Measurements from ENCODE around the gene ABCB9. TPM values are rescaled to one million over a fixed set of nuclear protein-coding genes. Genes with fewer than 3 reads are reported as not detected.
A peak's percentile ranks its signal among the peaks of the same experiment; 100 is the strongest.

ABCB9 gene
- total RNA-seq, 6 donors from 2014 or later = 2.1 to 9.9 (median 4.3) TPM

DNA sequence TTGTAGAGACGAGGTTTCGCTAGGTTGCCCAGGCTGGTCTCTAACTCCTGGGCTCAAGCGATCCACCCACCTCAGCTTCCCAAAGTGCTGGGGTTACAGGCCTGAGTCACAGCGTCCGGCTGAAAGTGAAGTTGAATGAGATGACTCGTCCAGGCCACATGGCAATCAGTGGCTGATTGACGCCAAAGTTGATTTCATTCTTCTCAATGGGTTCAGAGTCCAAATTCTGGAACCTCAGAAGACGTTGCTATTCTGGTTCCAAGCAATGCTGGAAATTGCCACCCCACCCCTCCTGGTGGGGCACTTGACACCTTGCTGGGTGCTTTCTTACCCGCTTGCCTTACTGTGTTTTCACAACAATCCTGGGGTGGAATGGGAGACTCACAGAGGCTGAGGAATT lies 14.9 kb downstream of the ABCB9 start:
- DNase-seq (no peak), ATAC-seq (ENCODE audit: low FRiP score in 2 of 2) (no peak)
- H3K4me1 ChIP-seq = peaks cover 13 to 16% (median 15%) of the 10 kb centered on the region in 4 donors
- H3K9me3 ChIP-seq = no peaks in the 10 kb centered on the region
- H3K27me3 ChIP-seq = no peaks in the 10 kb centered on the region
- 82 to 84% methylated on average over 6 to 9 of the region's 9 CpGs for WGBS, 2 donors
- no peaks in the 10 kb centered on the region for H3K36me3 ChIP-seq
- no peak overlapping the region for H3K4me3 ChIP-seq
- no peak overlapping the region for H3K27ac ChIP-seq
- TF ChIP-seq, protein P1, sequence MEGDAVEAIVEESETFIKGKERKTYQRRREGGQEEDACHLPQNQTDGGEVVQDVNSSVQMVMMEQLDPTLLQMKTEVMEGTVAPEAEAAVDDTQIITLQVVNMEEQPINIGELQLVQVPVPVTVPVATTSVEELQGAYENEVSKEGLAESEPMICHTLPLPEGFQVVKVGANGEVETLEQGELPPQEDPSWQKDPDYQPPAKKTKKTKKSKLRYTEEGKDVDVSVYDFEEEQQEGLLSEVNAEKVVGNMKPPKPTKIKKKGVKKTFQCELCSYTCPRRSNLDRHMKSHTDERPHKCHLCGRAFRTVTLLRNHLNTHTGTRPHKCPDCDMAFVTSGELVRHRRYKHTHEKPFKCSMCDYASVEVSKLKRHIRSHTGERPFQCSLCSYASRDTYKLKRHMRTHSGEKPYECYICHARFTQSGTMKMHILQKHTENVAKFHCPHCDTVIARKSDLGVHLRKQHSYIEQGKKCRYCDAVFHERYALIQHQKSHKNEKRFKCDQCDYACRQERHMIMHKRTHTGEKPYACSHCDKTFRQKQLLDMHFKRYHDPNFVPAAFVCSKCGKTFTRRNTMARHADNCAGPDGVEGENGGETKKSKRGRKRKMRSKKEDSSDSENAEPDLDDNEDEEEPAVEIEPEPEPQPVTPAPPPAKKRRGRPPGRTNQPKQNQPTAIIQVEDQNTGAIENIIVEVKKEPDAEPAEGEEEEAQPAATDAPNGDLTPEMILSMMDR (IDR thresholded peaks at IDR 0.05) = no peak
- TF ChIP-seq POLR2A (IDR thresholded peaks at IDR 0.05) (no peak), POLR2AphosphoS5 (IDR thresholded peaks at IDR 0.05) (no peak), EP300 (IDR thresholded peaks at IDR 0.05) (no peak)

DNA sequence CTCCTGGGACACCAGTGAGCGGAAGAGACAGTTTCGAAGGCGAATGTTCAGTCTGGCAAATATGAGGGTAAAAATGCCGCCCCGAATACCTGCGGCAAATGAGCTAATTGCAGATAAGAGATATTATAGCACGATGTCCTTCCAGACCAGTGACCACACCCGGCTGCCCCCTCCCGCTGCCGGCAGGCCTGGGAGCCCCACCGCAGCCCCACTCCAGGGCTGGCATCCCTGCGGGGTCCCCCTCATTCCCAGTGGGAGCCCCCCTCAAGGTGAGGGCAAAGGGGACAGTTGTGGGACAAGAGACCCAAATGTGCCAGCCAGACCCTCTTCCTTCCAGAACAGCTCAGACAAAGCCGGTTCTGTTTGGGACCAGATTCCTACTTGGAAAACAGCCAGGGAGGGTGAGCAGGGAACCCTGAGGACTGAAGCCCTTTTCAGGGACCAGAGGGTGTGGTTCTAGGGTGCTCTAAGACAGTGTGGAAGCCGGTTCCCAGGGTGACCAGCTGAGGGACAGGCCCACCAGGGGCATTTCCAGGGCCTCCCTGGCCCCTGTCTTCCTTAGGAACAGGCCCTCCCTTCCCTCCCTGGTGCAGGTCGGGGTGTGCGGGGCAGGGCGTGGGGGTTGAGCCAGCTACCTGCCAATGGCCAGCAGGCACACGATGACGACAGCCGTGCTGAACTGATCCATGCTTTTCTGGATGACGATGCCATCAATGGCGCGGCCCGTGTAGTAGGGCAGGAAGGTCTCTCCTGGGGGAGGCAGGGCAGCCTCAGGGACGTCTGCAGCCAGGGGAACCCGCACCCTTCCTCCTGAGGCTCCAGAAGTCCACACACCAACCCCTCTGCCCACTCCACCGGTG lies 16.2 kb downstream of the ABCB9 start:
- Histone ChIP-seq H3K27ac (no peak overlapping the region), H3K36me3 (no peaks in the 10 kb centered on the region), H3K27me3 (no peaks in the 10 kb centered on the region), H3K4me3 (no peak overlapping the region), H3K9me3 (no peaks in the 10 kb centered on the region), H3K4me1 (peaks cover 16 to 26% (median 20%) of the 10 kb centered on the region in 4 donors)
- ATAC-seq (ENCODE audit: low FRiP score in 2 of 2) (no peak), DNase-seq (no peak)
- TF ChIP-seq POLR2AphosphoS5 (IDR thresholded peaks at IDR 0.05) = no peak
- TF ChIP-seq, protein P1 (IDR thresholded peaks at IDR 0.05) = no peak
- TF ChIP-seq POLR2A (IDR thresholded peaks at IDR 0.05) = no peak
- TF ChIP-seq EP300 (IDR thresholded peaks at IDR 0.05) = no peak
- WGBS, 2 donors = 94 to 96% methylated on average over 12 to 27 of the region's 27 CpGs

DNA sequence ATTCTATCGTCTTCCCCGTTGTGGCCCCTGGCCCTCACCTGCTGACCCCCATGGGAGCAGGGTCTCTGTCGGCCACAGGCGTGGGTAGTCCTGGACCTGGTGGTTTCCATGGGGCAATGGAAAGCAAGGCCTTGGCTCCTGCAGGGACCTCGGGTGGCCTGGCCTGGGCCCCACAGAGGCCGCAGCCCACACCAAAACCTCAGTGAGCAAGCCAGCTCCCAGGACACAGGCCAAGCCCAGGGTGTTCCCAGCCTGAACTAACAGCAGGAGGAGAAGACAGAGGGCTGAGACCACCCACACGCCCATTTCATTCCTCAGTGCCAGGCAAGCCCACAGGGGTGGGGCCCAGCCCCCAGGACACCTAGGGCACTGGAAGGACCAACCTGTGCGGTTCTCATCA lies 16.9 kb downstream of the ABCB9 start:
- DNase-seq (no peak), ATAC-seq (ENCODE audit: low FRiP score in 2 of 2) (peak in 1 of 2 donors; percentile 2)
- WGBS, 2 donors = 97 to 100% methylated on average over 3 to 5 of the region's 8 CpGs

DNA sequence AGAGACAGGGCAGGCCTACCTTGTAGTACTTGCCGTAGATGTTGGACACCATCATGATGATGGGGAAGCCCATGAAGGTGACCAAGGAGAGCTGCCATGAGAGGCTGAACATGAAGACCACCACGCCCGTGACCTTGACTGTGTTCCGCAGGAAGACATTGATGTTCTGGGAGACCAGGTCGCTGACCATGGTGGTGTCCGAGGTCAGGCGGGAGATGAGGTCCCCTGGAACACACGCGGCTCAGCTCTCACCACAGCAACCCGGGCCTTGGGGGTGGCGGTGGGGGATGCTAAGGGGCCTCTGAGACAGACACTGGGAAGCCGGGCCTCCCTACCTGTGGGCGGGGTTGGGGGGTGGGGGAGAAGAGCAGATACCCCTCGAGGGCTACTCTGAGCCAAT lies 17.7 kb downstream of the ABCB9 start:
- no peak for DNase-seq
- H3K4me3 ChIP-seq = no peak overlapping the region
- no peaks in the 10 kb centered on the region for H3K27me3 ChIP-seq
- H3K27ac ChIP-seq = no peak overlapping the region
- no peak for ATAC-seq (ENCODE audit: low FRiP score in 2 of 2)
- peaks cover 22 to 40% (median 25%) of the 10 kb centered on the region in 4 donors for H3K4me1 ChIP-seq
- WGBS, 2 donors = 90 to 92% methylated on average over 5 to 14 of the region's 14 CpGs
- no peaks in the 10 kb centered on the region for H3K36me3 ChIP-seq
- H3K9me3 ChIP-seq = no peaks in the 10 kb centered on the region
- TF ChIP-seq EP300 (IDR thresholded peaks at IDR 0.05) = no peak
- TF ChIP-seq, protein P1 (IDR thresholded peaks at IDR 0.05) = no peak
- TF ChIP-seq POLR2AphosphoS5 (IDR thresholded peaks at IDR 0.05) = no peak
- no peak for TF ChIP-seq POLR2A (IDR thresholded peaks at IDR 0.05)

More for the DNA sequence above, 16.9 kb downstream of the ABCB9 start:
- no peak overlapping the region for H3K4me3 ChIP-seq
- TF ChIP-seq EP300 (IDR thresholded peaks at IDR 0.05) (no peak), POLR2AphosphoS5 (IDR thresholded peaks at IDR 0.05) (no peak), POLR2A (IDR thresholded peaks at IDR 0.05) (no peak)
- TF ChIP-seq, protein P1 (IDR thresholded peaks at IDR 0.05) = no peak
- H3K4me1 ChIP-seq = peaks cover 19 to 32% (median 23%) of the 10 kb centered on the region in 4 donors
- H3K9me3 ChIP-seq = no peaks in the 10 kb centered on the region
- no peak overlapping the region for H3K27ac ChIP-seq
- H3K27me3 ChIP-seq = no peaks in the 10 kb centered on the region
- H3K36me3 ChIP-seq = no peaks in the 10 kb centered on the region

All from upper lobe of left lung (tissue), 6 donors.